BJ (cell line): ENCODE measurements around the gene DOK5. TPM values are rescaled to one million over a fixed set of nuclear protein-coding genes. Genes with fewer than 3 reads are reported as not detected.

Experiments used
- CTCF ChIA-PET: fragments of 350-600 bp; formaldehyde crosslinking; extraction: SDS; loops from one replicate; lab custom pipeline; 2021; ENCODE audit warnings: antibody characterized with exemption, inconsistent platforms; lab: Yijun Ruan, JAX
- POLR2A ChIA-PET: fragments of 300-600 bp; sonication (Branson Sonifier 250); formaldehyde crosslinking; extraction: SDS; loops from one replicate; lab custom pipeline; 2021; ENCODE audit warnings: antibody characterized with exemption; lab: Charles Lee
- DNase-seq: peaks from one replicate; pipeline ENCODE4 v3.0.0-alpha.2; 2011; ENCODE audit warnings: low read depth
- H3K27me3 ChIP-seq: 2 replicates; pipeline ENCODE4 v1.6.0; 2011; ENCODE audit warnings: low read length; ENCODE audit not compliant: control insufficient read depth, insufficient read depth
- H3K36me3 ChIP-seq: 2 replicates; pipeline ENCODE4 v1.5.1; 2011; ENCODE audit warnings: low read length; ENCODE audit not compliant: control insufficient read depth, insufficient read depth
- H3K4me3 ChIP-seq: 2 replicates; pipeline ENCODE4 v1.5.1; 2011; ENCODE audit warnings: low read depth, mild to moderate bottlenecking, control low read depth, low read length
- CTCF ChIP-seq: IDR thresholded peaks from 2 replicates; pipeline ENCODE4 v1.5.1; 2011; ENCODE audit warnings: low read depth, mild to moderate bottlenecking, control low read depth, inconsistent platforms, low read length, moderate library complexity; ENCODE audit not compliant: insufficient read depth
- polyA plus RNA-seq: library from polyadenylated mRNA; depleted of rRNA; stranded (reverse); fragments of >200 nt; gene quantifications from 2 replicates; pipeline ENCODE4 v1.2.3, GENCODE V29; 2011

DOK5 gene
- polyA plus RNA-seq, 1 experiment = 0.26 TPM

- POLR2A ChIA-PET = no interaction called here
- no peaks in the 10 kb centered on the region for H3K27me3 ChIP-seq
- TF ChIP-seq CTCF = no peak
- no peaks in the 10 kb centered on the region for H3K36me3 ChIP-seq
- no peak for DNase-seq
- CTCF ChIA-PET = interaction anchor here (1.8 kb wide), 1 partner anchor 12 kb away, joined by 6 read pairs; no protein-coding TSS in a partner anchor
- no peak overlapping the region for H3K4me3 ChIP-seq
These were observed 58.7 kb downstream of the DOK5 start for GRCh38 chr20:54534101-54534500.

DNA sequence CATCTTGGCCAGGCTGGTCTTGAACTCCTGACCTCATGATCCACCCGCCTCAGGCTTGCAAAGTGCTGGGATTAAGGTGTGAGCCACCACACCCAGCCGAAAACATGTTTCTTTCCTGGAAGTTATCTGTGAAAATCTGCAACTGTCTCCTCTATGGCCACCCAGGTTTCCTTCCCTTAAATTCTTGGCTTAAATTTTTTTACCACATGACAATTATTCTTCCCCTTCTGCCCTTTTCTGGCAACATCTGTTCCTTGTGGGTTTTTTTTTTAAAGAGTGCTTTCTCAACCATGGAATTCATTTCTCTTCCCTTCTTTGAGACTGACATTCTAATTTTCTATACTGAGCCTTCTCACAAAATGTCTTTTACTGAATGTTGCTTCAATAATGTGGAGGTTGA, 59.6 kb downstream of the DOK5 start:
- no peak for TF ChIP-seq CTCF
- H3K36me3 ChIP-seq = no peaks in the 10 kb centered on the region
- H3K27me3 ChIP-seq = no peaks in the 10 kb centered on the region
- DNase-seq = no peak
- ChIA-PET CTCF (interaction anchor here (0.6 kb wide), 1 partner anchor 139 kb away, joined by 3 read pairs; no protein-coding TSS in a partner anchor), POLR2A (no interaction called here)
- H3K4me3 ChIP-seq = no peak overlapping the region

DNA sequence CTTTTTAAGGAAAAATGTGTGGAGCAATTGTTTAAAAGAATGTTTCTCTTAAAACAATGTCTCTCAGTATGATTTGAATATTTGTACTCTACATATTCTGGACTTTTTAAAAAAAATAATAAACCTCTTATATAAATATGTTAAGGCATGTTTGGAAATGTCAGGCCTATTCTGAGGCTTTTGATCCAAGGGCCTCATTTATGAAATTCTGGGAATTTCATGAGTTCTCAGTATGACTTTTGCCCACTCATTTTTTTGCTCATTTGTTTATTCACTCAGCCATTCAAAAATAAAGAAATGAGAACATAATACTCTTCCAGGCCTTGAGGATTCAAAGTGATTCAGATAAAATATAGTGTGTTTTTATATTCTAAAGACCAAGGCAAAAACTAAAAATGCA, 60.4 kb downstream of the DOK5 start:
- Histone ChIP-seq H3K36me3 (no peaks in the 10 kb centered on the region), H3K4me3 (no peak overlapping the region), H3K27me3 (no peaks in the 10 kb centered on the region)
- no peak for TF ChIP-seq CTCF
- ChIA-PET CTCF (no interaction called here), POLR2A (no interaction called here)
- DNase-seq = no peak

DNA sequence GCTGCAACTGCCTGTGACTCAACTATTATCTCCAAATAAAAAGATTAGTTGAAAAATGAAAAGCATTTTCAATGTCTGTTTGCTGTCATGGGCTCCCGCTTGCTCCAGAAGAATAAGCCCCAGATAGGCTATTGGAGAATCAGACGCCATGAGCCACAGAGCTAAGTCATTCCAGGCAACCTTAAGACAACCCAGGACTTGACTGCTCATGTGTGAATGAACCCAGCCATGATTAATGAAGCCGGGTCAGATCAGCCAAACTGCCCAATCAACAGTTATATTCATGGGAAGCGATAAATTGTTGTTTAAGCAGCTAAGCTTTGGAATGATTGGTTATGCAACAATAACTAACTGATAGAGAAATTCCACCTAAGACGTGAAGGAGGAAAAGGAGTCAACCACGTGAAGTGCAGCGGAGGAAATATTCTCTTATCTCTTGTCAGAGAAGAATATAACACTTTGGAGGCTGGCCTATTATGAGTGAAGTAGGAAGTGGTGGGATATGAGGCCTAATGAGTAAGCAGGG, 64.2 kb downstream of the DOK5 start:
- ChIA-PET POLR2A (no interaction called here), CTCF (no interaction called here)
- no peaks in the 10 kb centered on the region for H3K36me3 ChIP-seq
- DNase-seq = no peak
- no peak for TF ChIP-seq CTCF
- no peak overlapping the region for H3K4me3 ChIP-seq
- H3K27me3 ChIP-seq = no peaks in the 10 kb centered on the region

- Histone ChIP-seq H3K4me3 (no peak overlapping the region), H3K36me3 (no peaks in the 10 kb centered on the region), H3K27me3 (no peaks in the 10 kb centered on the region)
- CTCF ChIA-PET = no interaction called here
- no peak for DNase-seq
- no peak for TF ChIP-seq CTCF
- POLR2A ChIA-PET = no interaction called here
These were observed 68.0 kb downstream of the DOK5 start for GRCh38 chr20:54543369-54543768.
